Loucy (cell line): Measurements from ENCODE around the gene UPF2.

Experiments
- EZH2phosphoT487 ChIP-seq: fragments of 200-600 bp; IDR thresholded peaks from 2 replicates; pipeline ENCODE4 v1.6.1; 2018; ENCODE audit warnings: antibody characterized with exemption, mild to moderate bottlenecking, moderate library complexity, borderline replicate concordance
- TF ChIP-seq, protein P1 (sequence below): fragments of 200-600 bp; sonication (generic); conservative IDR thresholded peaks from 2 replicates; pipeline ENCODE4 v1.5.1; 2014; ENCODE audit warnings: mild to moderate bottlenecking, antibody characterized with exemption, low read length

DNA sequence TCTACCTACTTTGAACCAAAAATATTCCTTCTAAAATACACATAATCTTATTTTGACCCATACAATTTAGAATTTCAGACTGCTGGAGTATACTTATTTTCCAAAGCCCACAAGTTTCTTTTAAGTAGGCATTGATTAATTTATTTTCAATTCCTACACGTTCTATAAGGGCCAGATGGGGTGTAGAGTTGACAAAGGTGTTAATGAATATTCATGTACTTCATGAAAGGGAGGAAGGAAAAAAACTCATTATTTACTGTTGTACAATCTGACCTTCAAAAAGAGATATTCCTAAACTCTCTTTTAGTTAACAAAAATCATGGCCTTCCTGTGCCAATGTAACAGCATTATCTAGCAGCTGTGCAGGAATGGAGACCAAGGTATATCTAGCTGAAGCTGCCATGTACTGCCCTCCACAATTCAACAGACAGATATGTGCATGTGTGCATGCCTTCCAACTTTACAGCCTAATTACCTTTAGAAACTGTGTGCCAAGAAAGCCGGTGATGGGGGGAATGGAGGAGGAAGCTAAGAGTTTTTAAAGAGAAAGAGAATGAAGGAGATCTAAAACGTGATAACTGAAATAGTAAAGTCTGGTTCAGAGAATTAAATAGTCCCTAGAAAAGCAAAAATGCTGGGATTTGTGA is 108.9 kb downstream of the UPF2 start:
- TF ChIP-seq, protein P1, sequence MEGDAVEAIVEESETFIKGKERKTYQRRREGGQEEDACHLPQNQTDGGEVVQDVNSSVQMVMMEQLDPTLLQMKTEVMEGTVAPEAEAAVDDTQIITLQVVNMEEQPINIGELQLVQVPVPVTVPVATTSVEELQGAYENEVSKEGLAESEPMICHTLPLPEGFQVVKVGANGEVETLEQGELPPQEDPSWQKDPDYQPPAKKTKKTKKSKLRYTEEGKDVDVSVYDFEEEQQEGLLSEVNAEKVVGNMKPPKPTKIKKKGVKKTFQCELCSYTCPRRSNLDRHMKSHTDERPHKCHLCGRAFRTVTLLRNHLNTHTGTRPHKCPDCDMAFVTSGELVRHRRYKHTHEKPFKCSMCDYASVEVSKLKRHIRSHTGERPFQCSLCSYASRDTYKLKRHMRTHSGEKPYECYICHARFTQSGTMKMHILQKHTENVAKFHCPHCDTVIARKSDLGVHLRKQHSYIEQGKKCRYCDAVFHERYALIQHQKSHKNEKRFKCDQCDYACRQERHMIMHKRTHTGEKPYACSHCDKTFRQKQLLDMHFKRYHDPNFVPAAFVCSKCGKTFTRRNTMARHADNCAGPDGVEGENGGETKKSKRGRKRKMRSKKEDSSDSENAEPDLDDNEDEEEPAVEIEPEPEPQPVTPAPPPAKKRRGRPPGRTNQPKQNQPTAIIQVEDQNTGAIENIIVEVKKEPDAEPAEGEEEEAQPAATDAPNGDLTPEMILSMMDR, result no peak
- no peak for TF ChIP-seq EZH2phosphoT487
